ENCODE data around the gene LIPE. TPM values are rescaled to one million over a fixed set of nuclear protein-coding genes. Genes with fewer than 3 reads are reported as not detected.

Gene LIPE
- polyA plus RNA-seq, 3 donors from 2014 or later: 1.9 to 3.9 (median 2.3) TPM

DNA sequence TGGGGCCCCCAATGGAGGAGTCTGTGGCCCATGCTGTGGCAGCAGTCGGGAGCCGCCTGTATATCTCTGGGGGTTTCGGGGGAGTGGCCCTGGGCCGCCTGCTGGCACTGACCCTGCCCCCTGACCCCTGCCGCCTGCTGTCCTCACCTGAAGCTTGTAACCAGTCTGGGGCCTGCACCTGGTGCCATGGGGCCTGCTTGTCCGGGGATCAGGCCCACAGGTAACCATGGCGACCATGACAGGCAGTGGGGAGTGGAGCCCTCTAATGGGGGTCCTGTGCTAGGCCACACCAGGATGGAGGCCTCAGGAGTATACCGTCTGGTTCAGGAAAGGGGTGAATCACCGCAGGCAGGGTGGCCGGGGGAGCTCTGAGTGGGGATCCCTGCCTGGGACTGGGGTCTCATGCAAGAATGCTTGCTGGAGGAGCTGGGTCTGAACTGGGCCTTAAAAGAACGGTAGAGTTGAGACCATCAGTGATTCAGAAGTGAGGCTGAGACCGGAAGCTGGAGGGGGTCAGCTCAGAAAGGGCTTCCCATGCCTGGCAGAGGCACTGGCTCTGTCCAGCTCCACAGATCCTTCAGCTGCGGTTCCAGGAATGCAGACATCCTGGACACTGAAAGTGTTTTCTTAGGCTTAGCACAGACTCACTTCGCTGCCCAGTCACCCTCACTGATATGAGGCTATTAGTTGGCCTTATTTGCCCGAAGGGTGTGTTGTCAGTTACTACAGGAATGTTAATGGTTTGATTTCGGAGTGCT, 66.2 kb downstream of the LIPE start:
- H3K9me3 Mint-ChIP-seq: no peaks in the 10 kb centered on the region
- no peaks in the 10 kb centered on the region for H3K27me3 Mint-ChIP-seq (ENCODE audit: low read depth in 3 of 3)
- DNase-seq: no peak
- H3K36me3 Mint-ChIP-seq: peaks cover 0 to 23% (median 19%) of the 10 kb centered on the region in 3 donors
- H3K27ac Mint-ChIP-seq: no peak overlapping the region
- no peaks in the 10 kb centered on the region for H3K4me1 Mint-ChIP-seq
- H3K4me3 Mint-ChIP-seq: no peak overlapping the region

DNA sequence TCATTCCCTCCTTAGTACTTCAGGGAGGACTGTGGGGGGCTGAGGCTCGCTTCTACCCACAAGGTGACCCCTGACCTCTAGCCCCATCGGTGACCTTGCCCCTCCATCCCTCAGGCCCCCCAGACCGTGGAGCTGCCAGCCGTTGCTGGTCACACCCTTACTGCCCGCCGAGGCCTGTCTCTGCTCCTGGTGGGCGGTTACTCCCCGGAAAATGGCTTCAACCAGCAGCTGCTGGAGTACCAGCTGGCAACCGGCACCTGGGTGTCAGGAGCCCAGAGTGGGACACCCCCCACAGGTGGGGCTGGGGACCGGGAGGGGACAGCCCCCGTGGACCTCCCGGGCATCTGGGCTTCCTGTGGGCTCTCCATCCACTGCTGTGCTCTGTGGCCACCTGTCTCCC, 69.9 kb downstream of the LIPE start:
- no peak for DNase-seq
- Mint-ChIP-seq H3K4me3 (no peak overlapping the region), H3K27ac (no peak overlapping the region), H3K9me3 (no peaks in the 10 kb centered on the region), H3K27me3 (ENCODE audit: low read depth in 3 of 3) (peaks cover 0 to 1% (median 0%) of the 10 kb centered on the region in 3 donors), H3K36me3 (peaks cover 0 to 12% (median 9%) of the 10 kb centered on the region in 3 donors), H3K4me1 (peaks cover 0 to 1% of the 10 kb centered on the region in 2 donors)

DNA sequence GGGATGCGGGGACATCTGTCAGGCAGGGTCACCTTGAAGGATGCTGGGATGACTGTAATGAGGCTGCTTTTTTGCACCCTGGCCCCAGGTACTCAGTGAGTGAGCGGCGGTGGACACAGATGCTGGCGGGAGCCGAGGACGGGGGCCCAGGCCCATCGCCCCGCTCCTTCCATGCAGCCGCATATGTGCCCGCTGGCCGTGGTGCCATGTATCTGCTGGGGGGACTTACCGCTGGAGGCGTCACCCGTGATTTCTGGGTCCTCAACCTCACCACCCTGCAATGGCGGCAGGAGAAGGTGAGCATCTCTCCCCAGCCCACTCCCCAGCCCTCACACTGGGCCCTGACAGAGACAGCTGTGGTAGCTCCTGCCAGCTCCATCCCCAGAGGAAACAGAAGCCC, 70.5 kb downstream of the LIPE start:
- Mint-ChIP-seq H3K27me3 (ENCODE audit: low read depth in 3 of 3) (peaks cover 0 to 1% (median 0%) of the 10 kb centered on the region in 3 donors), H3K27ac (no peak overlapping the region), H3K4me1 (peaks cover 0 to 1% of the 10 kb centered on the region in 2 donors), H3K4me3 (no peak overlapping the region), H3K9me3 (no peaks in the 10 kb centered on the region), H3K36me3 (peaks cover 4 to 15% (median 14%) of the 10 kb centered on the region in 3 donors)
- DNase-seq: no peak

DNA sequence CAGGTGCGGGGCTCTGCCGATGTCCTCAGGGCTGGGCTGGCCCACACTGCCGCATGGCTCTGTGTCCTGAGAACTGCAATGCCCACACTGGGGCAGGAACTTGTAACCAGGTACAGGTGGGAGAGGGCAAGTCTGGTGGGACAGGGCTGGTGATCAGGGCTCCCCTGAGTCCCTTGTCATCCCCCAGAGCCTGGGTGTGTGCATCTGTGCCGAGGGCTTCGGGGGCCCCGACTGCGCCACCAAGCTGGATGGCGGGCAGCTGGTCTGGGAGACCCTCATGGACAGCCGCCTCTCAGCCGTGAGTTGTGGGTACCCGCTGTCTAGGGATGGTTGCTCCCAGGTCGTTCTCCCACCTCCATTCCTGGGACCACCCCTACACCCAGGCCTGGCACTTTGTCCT, 71.3 kb downstream of the LIPE start:
- Mint-ChIP-seq H3K27me3 (ENCODE audit: low read depth in 3 of 3) (peaks cover 0 to 1% (median 0%) of the 10 kb centered on the region in 3 donors), H3K27ac (no peak overlapping the region), H3K4me1 (peaks cover 0 to 1% of the 10 kb centered on the region in 2 donors), H3K4me3 (no peak overlapping the region), H3K36me3 (peaks cover 4 to 15% (median 15%) of the 10 kb centered on the region in 3 donors), H3K9me3 (no peaks in the 10 kb centered on the region)
- DNase-seq: no peak

DNA sequence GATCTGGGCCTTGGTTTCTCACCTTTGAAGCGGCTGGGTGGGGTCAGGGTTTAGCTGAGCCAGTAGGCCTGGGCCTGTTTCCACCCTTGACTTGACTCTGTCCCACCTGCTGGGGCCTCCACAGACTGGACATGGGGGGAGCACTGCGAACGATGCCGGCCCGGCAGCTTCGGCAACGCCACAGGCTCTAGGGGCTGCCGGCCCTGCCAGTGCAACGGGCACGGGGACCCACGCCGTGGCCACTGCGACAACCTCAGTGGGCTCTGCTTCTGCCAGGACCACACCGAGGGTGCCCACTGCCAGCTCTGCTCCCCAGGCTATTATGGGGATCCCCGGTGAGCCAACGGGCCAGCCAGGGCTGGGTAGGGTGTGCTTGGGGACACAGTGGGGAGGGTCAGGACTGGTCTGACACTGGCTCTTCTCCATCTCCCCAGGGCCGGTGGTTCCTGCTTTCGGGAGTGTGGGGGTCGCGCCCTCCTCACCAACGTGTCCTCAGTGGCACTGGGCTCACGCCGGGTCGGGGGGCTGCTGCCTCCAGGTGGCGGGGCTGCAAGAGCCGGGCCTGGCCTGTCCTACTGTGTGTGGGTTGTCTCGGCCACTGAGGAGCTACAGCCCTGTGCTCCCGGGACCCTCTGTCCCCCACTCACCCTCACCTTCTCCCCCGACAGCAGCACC, 73.7 kb downstream of the LIPE start:
- H3K4me1 Mint-ChIP-seq: peaks cover 0 to 1% of the 10 kb centered on the region in 2 donors
- peaks cover 0 to 1% (median 0%) of the 10 kb centered on the region in 3 donors for H3K27me3 Mint-ChIP-seq (ENCODE audit: low read depth in 3 of 3)
- no peak overlapping the region for H3K27ac Mint-ChIP-seq
- H3K36me3 Mint-ChIP-seq: peaks cover 4 to 11% (median 10%) of the 10 kb centered on the region in 3 donors
- no peak for DNase-seq
- H3K4me3 Mint-ChIP-seq: peak overlapping the region in 1 of 5 donors; percentile 18
- H3K9me3 Mint-ChIP-seq: no peaks in the 10 kb centered on the region

DNA sequence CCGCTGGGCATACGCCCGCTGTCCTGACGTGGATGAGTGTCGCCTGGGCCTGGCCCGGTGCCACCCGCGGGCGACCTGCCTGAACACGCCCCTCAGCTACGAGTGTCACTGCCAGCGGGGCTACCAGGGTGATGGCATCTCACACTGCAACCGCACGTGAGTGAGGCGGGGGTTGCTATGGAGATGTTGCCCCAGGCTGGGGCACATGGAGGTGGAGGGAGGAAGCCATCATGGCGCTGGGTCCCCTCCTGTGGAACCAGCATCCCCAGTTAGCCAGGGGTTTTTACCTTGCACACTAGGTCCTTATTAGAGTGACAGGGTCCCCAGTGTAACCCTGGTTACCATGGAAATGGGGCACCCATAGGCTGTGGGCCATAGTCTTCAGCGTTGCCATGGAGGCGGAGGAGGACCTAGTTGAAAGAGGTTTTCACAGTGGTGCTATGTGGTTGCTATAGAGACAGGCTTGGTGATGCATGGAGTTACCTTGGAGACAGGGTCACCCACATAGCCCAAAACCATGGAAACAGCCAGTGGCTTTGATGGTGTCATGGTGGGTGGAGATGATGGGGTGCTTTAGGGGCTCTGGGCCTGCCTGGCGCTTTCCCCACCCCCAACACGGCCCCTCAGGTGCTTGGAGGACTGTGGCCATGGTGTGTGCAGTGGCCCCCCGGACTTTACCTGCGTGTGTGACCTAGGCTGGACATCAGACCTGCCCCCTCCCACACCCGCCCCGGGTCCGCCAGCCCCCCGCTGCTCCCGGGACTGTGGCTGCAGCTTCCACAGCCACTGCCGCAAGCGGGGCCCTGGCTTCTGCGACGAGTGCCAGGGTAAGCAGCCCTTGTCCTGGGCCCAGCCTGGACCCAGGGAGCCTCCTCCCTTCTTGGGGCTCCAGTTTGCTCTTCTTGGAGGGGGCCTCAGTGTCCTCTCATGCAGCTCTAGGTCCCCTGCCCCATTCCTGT, 74.6 kb downstream of the LIPE start:
- H3K27me3 Mint-ChIP-seq (ENCODE audit: low read depth in 3 of 3): peaks cover 0 to 1% (median 0%) of the 10 kb centered on the region in 3 donors
- H3K4me1 Mint-ChIP-seq: peaks cover 0 to 1% of the 10 kb centered on the region in 2 donors
- no peaks in the 10 kb centered on the region for H3K9me3 Mint-ChIP-seq
- H3K4me3 Mint-ChIP-seq: no peak overlapping the region
- H3K36me3 Mint-ChIP-seq: peaks cover 4 to 11% (median 8%) of the 10 kb centered on the region in 3 donors
- DNase-seq: no peak
- no peak overlapping the region for H3K27ac Mint-ChIP-seq

Other genes starting within 250 kb of the LIPE start
- gene DEDD2, start 209.7 kb downstream of the LIPE start, polyA plus RNA-seq: 100 to 1,000 TPM; 154 to 261 (median 173) TPM
- 1 to 10 TPM; 2.9 to 9.1 (median 5.2) TPM for gene ZNF526, start 207.1 kb downstream of the LIPE start, polyA plus RNA-seq
- 10 to 100 TPM; 14.2 to 28.3 (median 22.3) TPM for gene GSK3A, start 184.8 kb downstream of the LIPE start, polyA plus RNA-seq
- 1 to 10 TPM in 2 of 3 donors, under 1 TPM in 1; 0.24 to 3.4 (median 2.3) TPM for gene ERF, start 172.3 kb downstream of the LIPE start, polyA plus RNA-seq
- gene CIC, start 158.1 kb downstream of the LIPE start, polyA plus RNA-seq: 1 to 10 TPM in 1 of 3 donors, under 1 TPM in 1, not detected in 1; 0.52 to 2.9 TPM
- gene PRR19, start 125.3 kb downstream of the LIPE start, polyA plus RNA-seq: under 1 TPM in 1 of 3 donors, not detected in 2; 0.16 TPM
- 10 to 100 TPM; 17.4 to 27.3 (median 26.0) TPM for gene PAFAH1B3, start 124.8 kb downstream of the LIPE start, polyA plus RNA-seq
- not detected for gene TMEM145, start 114.1 kb downstream of the LIPE start, polyA plus RNA-seq
- gene MEGF8, start 101.8 kb downstream of the LIPE start, polyA plus RNA-seq: under 1 TPM in 2 of 3 donors, not detected in 1; 0.12 to 0.56 TPM
- gene CNFN, start 37.1 kb downstream of the LIPE start, polyA plus RNA-seq: 1 to 10 TPM in 2 of 3 donors, not detected in 1; 3.3 to 7.1 TPM
- not detected for gene CXCL17, start 15.6 kb upstream of the LIPE start, polyA plus RNA-seq
- gene CEACAM1, start 101.1 kb upstream of the LIPE start, polyA plus RNA-seq: not detected
- not detected for gene CEACAM8, start 167.5 kb upstream of the LIPE start, polyA plus RNA-seq